OCI-LY3 (cell line): ENCODE results near the gene NBPF20.
"Not testable (repeated sequence)": the region's sequence is repeated elsewhere in the genome, so short reads cannot be mapped to it uniquely, and the experiment has no call there.

Experiments used
- EZH2phosphoT487 ChIP-seq: fragments of 200-600 bp; shearing (Covaris generic); IDR thresholded peaks from 2 replicates; pipeline ENCODE4 v1.6.1; 2018; ENCODE audit warnings: antibody characterized with exemption, mixed run types, low read depth
- TF ChIP-seq, protein P1 (sequence below): fragments of 200-600, 300-600 bp; sonication (generic); IDR thresholded peaks from 2 replicates; pipeline ENCODE4 v1.5.1; 2014; ENCODE audit warnings: antibody characterized with exemption, low read length, low read depth

DNA sequence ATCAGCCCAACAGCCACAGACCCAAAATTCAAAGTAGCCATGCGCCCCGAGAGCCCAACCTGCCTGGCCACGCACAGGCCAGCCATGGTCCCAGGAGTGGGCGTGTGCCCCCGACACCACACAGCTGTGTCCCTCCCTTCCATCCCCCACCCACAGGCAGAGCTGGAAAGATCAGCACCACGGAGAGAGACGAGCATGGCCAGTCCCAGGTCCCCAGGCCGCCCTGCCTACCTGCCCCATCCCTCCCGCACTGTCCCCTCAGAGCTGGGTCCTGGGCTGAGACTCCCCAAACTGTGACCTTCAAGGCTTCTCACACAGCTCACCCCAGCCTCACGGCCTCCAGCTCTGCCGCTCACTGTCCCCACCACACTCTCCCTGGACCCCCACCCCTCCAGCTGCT is 19.8 kb upstream of the NBPF20 start:
- TF ChIP-seq, protein P1, sequence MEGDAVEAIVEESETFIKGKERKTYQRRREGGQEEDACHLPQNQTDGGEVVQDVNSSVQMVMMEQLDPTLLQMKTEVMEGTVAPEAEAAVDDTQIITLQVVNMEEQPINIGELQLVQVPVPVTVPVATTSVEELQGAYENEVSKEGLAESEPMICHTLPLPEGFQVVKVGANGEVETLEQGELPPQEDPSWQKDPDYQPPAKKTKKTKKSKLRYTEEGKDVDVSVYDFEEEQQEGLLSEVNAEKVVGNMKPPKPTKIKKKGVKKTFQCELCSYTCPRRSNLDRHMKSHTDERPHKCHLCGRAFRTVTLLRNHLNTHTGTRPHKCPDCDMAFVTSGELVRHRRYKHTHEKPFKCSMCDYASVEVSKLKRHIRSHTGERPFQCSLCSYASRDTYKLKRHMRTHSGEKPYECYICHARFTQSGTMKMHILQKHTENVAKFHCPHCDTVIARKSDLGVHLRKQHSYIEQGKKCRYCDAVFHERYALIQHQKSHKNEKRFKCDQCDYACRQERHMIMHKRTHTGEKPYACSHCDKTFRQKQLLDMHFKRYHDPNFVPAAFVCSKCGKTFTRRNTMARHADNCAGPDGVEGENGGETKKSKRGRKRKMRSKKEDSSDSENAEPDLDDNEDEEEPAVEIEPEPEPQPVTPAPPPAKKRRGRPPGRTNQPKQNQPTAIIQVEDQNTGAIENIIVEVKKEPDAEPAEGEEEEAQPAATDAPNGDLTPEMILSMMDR, result not testable (repeated sequence)
- not testable (repeated sequence) for TF ChIP-seq EZH2phosphoT487
